Neural progenitor cell (in vitro differentiated cells): ENCODE measurements around the gene CTXND1. TPM values are rescaled to one million over a fixed set of nuclear protein-coding genes. Genes with fewer than 3 reads are reported as not detected.
"Not testable (repeated sequence)": the region's sequence is repeated elsewhere in the genome, so short reads cannot be mapped to it uniquely, and the experiment has no call there.

Experiments used
- DNase-seq: peaks from one replicate; pipeline ENCODE4 v3.0.0-alpha.2; 2016; ENCODE audit warnings: low spot score
- H2AFZ ChIP-seq: fragments of 200-600 bp; sonication (generic); replicated peaks from 2 replicates; pipeline ENCODE4 v1.6.1; 2016; ENCODE audit warnings: antibody characterized with exemption
- H3F3A ChIP-seq: fragments of 200-600 bp; sonication (generic); 2 replicates; pipeline ENCODE4 v1.6.1; 2016; ENCODE audit warnings: antibody characterized with exemption, low read depth
- H3K27ac ChIP-seq: fragments of 200-600 bp; sonication (generic); 2 replicates; pipeline ENCODE4 v1.5.1; 2016; ENCODE audit warnings: mild to moderate bottlenecking
- H3K27me3 ChIP-seq: fragments of 200-600 bp; sonication (generic); 2 replicates; pipeline ENCODE4 v1.6.1; 2016; ENCODE audit warnings: mild to moderate bottlenecking, moderate library complexity
- H3K36me3 ChIP-seq: fragments of 200-600 bp; sonication (generic); 2 replicates; pipeline ENCODE4 v1.5.1; 2016
- H3K4me1 ChIP-seq: fragments of 200-600 bp; sonication (generic); 2 replicates; pipeline ENCODE4 v1.6.1; 2016; ENCODE audit warnings: mixed run types
- H3K4me2 ChIP-seq: fragments of 200-600 bp; sonication (generic); 2 replicates; pipeline ENCODE4 v1.6.1; 2016
- H3K4me3 ChIP-seq: fragments of 200-600 bp; sonication (generic); 2 replicates; pipeline ENCODE4 v1.5.1; 2016
- H3K79me2 ChIP-seq: fragments of 200-600 bp; sonication (generic); 2 replicates; pipeline ENCODE4 v1.6.1; 2016; ENCODE audit warnings: low read depth
- H3K9ac ChIP-seq: fragments of 200-600 bp; sonication (generic); 2 replicates; pipeline ENCODE4 v1.6.1; 2016
- H3K9me3 ChIP-seq: fragments of 200-600 bp; sonication (generic); 2 replicates; pipeline ENCODE4 v1.5.1; 2016; ENCODE audit warnings: low read depth
- H4K20me1 ChIP-seq: fragments of 200-600 bp; sonication (generic); 2 replicates; pipeline ENCODE4 v1.6.1; 2016; ENCODE audit warnings: low read depth
- H3K27ac Mint-ChIP-seq: 3 replicates; pipeline ENCODE4 v1.8.0; 2021; ENCODE audit warnings: mixed read lengths
- H3K27me3 Mint-ChIP-seq: 2 replicates; pipeline ENCODE4 v1.8.0; 2022; ENCODE audit warnings: low read depth, mild to moderate bottlenecking, inconsistent platforms, moderate library complexity, mixed read lengths; ENCODE audit not compliant: insufficient read depth
- H3K36me3 Mint-ChIP-seq: 3 replicates; pipeline ENCODE4 v1.8.0; 2021; ENCODE audit warnings: mixed read lengths
- H3K4me1 Mint-ChIP-seq: 3 replicates; pipeline ENCODE4 v1.8.0; 2021; ENCODE audit warnings: mixed read lengths
- H3K4me3 Mint-ChIP-seq: 3 replicates; pipeline ENCODE4 v1.8.0; 2021; ENCODE audit warnings: mild to moderate bottlenecking, moderate library complexity, mixed read lengths
- H3K9me3 Mint-ChIP-seq: 3 replicates; pipeline ENCODE4 v1.8.0; 2020; ENCODE audit warnings: mixed read lengths
- CTCF ChIP-seq: fragments of 200-600 bp; sonication (generic); IDR thresholded peaks from 2 replicates; pipeline ENCODE4 v1.5.1; 2017; ENCODE audit warnings: antibody characterized with exemption, mild to moderate bottlenecking
- EZH2 ChIP-seq: fragments of 200-600 bp; sonication (generic); IDR thresholded peaks from 2 replicates; pipeline ENCODE4 v1.6.1; 2017; ENCODE audit warnings: antibody characterized with exemption, mild to moderate bottlenecking, moderate library complexity
- EZH2phosphoT487 ChIP-seq: fragments of 200-600 bp; sonication (generic); IDR thresholded peaks from 2 replicates; pipeline ENCODE4 v1.6.1; 2017; ENCODE audit warnings: antibody characterized with exemption
- total RNA-seq: library from RNA; depleted of rRNA; stranded (reverse); fragments of >200 nt; gene quantifications from 2 replicates; pipeline ENCODE4 v1.2.3, GENCODE V29; 2015; ENCODE audit warnings: low replicate concordance

CTXND1 gene
- total RNA-seq, 1 donor from 2014 or later = not detected

DNA sequence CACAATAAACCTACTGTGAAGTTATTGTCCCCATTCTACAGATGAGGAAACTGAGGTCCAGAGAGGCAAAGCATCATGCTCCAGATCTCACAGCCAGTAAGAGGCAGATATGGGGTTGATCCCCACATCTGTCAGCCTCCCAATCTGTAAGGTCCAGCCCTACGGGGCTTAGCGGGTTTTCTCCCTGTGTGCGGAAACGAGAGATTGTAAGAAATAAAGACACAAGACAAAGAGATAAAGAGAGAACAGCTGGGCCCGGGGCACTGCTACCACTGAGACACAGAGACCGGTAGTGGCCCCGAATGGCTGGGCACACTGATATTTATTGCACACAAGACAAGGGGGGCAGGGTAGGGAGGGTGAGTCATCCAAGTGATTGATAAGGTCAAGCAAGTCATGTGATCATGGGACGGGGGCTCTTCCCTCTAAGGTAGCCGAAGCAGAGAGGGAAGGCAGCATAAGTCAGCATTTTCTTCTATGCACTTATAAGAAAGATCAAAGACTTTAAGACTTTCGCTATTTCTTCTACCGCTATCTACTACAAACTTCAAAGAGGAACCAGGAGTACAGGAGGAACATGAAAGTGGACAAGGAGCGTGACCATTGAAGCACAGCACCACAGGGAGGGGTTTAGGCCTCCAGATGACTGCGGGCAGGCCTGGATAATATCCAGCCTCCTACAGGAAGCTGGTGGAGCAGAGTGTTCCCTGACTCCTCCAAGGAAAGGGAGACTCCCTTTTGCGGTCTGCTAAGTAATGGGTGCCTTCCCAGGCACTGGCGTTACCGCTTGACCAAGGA, 96.4 kb downstream of the CTXND1 start:
- not testable (repeated sequence) for H3K36me3 Mint-ChIP-seq, H3K9me3 Mint-ChIP-seq, H3K27ac Mint-ChIP-seq

DNA sequence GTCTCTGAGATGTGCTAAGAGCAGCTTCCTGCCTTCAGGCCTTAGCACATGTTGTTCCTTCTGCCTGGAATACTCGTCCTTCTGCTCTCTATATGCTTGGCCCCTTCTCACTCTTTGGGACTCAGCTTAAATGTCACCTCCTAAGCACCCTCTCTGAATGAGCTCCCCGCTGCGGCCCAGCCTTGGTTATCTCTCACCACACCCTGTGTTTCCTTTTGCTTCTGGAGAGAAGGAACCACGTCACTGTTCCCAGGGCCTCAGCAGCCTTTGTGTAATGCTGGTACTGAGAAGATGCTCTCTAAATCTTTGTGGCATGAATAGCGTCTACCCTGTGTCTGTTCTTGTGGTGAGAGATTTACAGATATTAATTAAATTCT, 97.0 kb downstream of the CTXND1 start:
- H3K4me2 ChIP-seq = no peak overlapping the region
- Mint-ChIP-seq H3K36me3 (no peaks in the 10 kb centered on the region), H3K4me3 (peak overlapping the region; percentile 91), H3K9me3 (no peaks in the 10 kb centered on the region), H3K27me3 (peaks cover 11% of the 10 kb centered on the region), H3K27ac (peak overlapping the region; percentile 87), H3K4me1 (peaks cover 33% of the 10 kb centered on the region)
- DNase-seq = no peak
- H3K27ac ChIP-seq = no peak overlapping the region
- H3K9me3 ChIP-seq = no peaks in the 10 kb centered on the region
- peaks cover 19% of the 10 kb centered on the region for H3F3A ChIP-seq
- H3K9ac ChIP-seq = no peak overlapping the region
- no peaks in the 10 kb centered on the region for H3K36me3 ChIP-seq
- H3K27me3 ChIP-seq = peaks cover 25% of the 10 kb centered on the region
- H3K4me3 ChIP-seq = no peak overlapping the region
- TF ChIP-seq EZH2 = no peak
- no peak for TF ChIP-seq EZH2phosphoT487
- no peak for TF ChIP-seq CTCF
- peaks cover 5% of the 10 kb centered on the region for H3K4me1 ChIP-seq
- H2AFZ ChIP-seq = no peak overlapping the region
- no peaks in the 10 kb centered on the region for H4K20me1 ChIP-seq
- no peaks in the 10 kb centered on the region for H3K79me2 ChIP-seq

More for the DNA sequence above, 96.4 kb downstream of the CTXND1 start:
- not testable (repeated sequence) for H3K79me2 ChIP-seq, H4K20me1 ChIP-seq, H3K4me3 ChIP-seq, DNase-seq, H3K4me3 Mint-ChIP-seq, H3K27ac ChIP-seq, H3K36me3 ChIP-seq, H3K9ac ChIP-seq, H3K4me1 ChIP-seq, H3K4me2 ChIP-seq, H2AFZ ChIP-seq, H3K9me3 ChIP-seq
- peaks cover 11% of the 10 kb centered on the region for H3K27me3 Mint-ChIP-seq
- Histone ChIP-seq H3F3A (peaks cover 19% of the 10 kb centered on the region), H3K27me3 (peaks cover 25% of the 10 kb centered on the region)
- H3K4me1 Mint-ChIP-seq = peaks cover 33% of the 10 kb centered on the region

- peak overlapping the region; percentile 91 for H3K4me3 Mint-ChIP-seq
- no peak for TF ChIP-seq EZH2phosphoT487
- TF ChIP-seq EZH2 = no peak
- no peak for TF ChIP-seq CTCF
- H3K36me3 Mint-ChIP-seq = no peaks in the 10 kb centered on the region
- no peak overlapping the region for H3K9ac ChIP-seq
- no peak overlapping the region for H2AFZ ChIP-seq
- peaks cover 25% of the 10 kb centered on the region for H3K27me3 ChIP-seq
- no peaks in the 10 kb centered on the region for H3K9me3 ChIP-seq
- peak overlapping the region; percentile 87 for H3K27ac Mint-ChIP-seq
- peaks cover 5% of the 10 kb centered on the region for H3K4me1 ChIP-seq
- no peaks in the 10 kb centered on the region for H4K20me1 ChIP-seq
- no peaks in the 10 kb centered on the region for H3K9me3 Mint-ChIP-seq
- peaks cover 11% of the 10 kb centered on the region for H3K27me3 Mint-ChIP-seq
- H3K4me3 ChIP-seq = no peak overlapping the region
- H3K4me2 ChIP-seq = peak overlapping the region; percentile 17
- H3F3A ChIP-seq = peaks cover 19% of the 10 kb centered on the region
- no peak overlapping the region for H3K27ac ChIP-seq
- peak; percentile 32 for DNase-seq
- H3K4me1 Mint-ChIP-seq = peaks cover 33% of the 10 kb centered on the region
- H3K79me2 ChIP-seq = no peaks in the 10 kb centered on the region
- H3K36me3 ChIP-seq = no peaks in the 10 kb centered on the region
Observed at GRCh38 chr15:80154336-80154735, 97.7 kb downstream of the CTXND1 start.

- H2AFZ ChIP-seq = no peak overlapping the region
- Mint-ChIP-seq H3K9me3 (no peaks in the 10 kb centered on the region), H3K4me1 (peaks cover 33% of the 10 kb centered on the region), H3K36me3 (no peaks in the 10 kb centered on the region), H3K27me3 (peaks cover 11% of the 10 kb centered on the region), H3K27ac (no peak overlapping the region), H3K4me3 (peak overlapping the region; percentile 91)
- H3F3A ChIP-seq = peaks cover 19% of the 10 kb centered on the region
- TF ChIP-seq EZH2 = no peak
- no peak for TF ChIP-seq EZH2phosphoT487
- no peak for TF ChIP-seq CTCF
- peak overlapping the region; percentile 95 for H3K4me2 ChIP-seq
- H3K27ac ChIP-seq = no peak overlapping the region
- peaks cover 5% of the 10 kb centered on the region for H3K4me1 ChIP-seq
- no peaks in the 10 kb centered on the region for H4K20me1 ChIP-seq
- no peak for DNase-seq
- no peaks in the 10 kb centered on the region for H3K9me3 ChIP-seq
- no peak overlapping the region for H3K9ac ChIP-seq
- H3K4me3 ChIP-seq = peak overlapping the region; percentile 66
- no peaks in the 10 kb centered on the region for H3K79me2 ChIP-seq
- peaks cover 25% of the 10 kb centered on the region for H3K27me3 ChIP-seq
- H3K36me3 ChIP-seq = no peaks in the 10 kb centered on the region
Observed at GRCh38 chr15:80153900-80154299, 98.1 kb downstream of the CTXND1 start.
